WTC11 (cell line): ENCODE results near the gene HHAT. TPM values are rescaled to one million over a fixed set of nuclear protein-coding genes. Genes with fewer than 3 reads are reported as not detected.

Experiments
- ATAC-seq: fragments of 200-7000 bp; cut with Tn5 transposase; 2 replicates; pipeline ENCODE4 v1.10.0; 2021; ENCODE audit warnings: mild to moderate bottlenecking, moderate library complexity
- CTCF ChIA-PET: fragments of 300-600 bp; sonication (Branson Sonifier 250); formaldehyde crosslinking; loops from one replicate; lab custom pipeline; 2021; ENCODE audit warnings: antibody characterized with exemption; lab: Charles Lee
- POLR2A ChIA-PET: fragments of 350-600 bp; sonication (Branson Sonifier 250); formaldehyde crosslinking; loops from one replicate; lab custom pipeline; 2021; ENCODE audit warnings: antibody characterized with exemption; lab: Charles Lee
- DNase-seq: peaks from one replicate; pipeline ENCODE4 v3.0.0; 2021; ENCODE audit warnings: low spot score
- H3K27ac Mint-ChIP-seq: 2 replicates; pipeline ENCODE4 v1.8.0; 2021; ENCODE audit warnings: mixed read lengths
- H3K27me3 Mint-ChIP-seq: 2 replicates; pipeline ENCODE4 v1.8.0; 2021; ENCODE audit warnings: low read depth, mild to moderate bottlenecking, moderate library complexity, mixed read lengths
- H3K36me3 Mint-ChIP-seq: 2 replicates; pipeline ENCODE4 v1.8.0; 2021; ENCODE audit warnings: mixed read lengths
- H3K4me1 Mint-ChIP-seq: 2 replicates; pipeline ENCODE4 v1.8.0; 2022; ENCODE audit warnings: mixed read lengths
- H3K4me3 Mint-ChIP-seq: 2 replicates; pipeline ENCODE4 v1.8.0; 2021; ENCODE audit warnings: mild to moderate bottlenecking, moderate library complexity, mixed read lengths
- H3K9me3 Mint-ChIP-seq: 2 replicates; pipeline ENCODE4 v1.8.0; 2021; ENCODE audit warnings: mixed read lengths
- CREB1 ChIP-seq: sonication (generic); formaldehyde crosslinking; IDR thresholded peaks from 2 replicates; pipeline ENCODE4 v1.8.0; 2023; ENCODE audit warnings: mild to moderate bottlenecking, missing genetic modification reagents
- CREM ChIP-seq: sonication (generic); formaldehyde crosslinking; IDR thresholded peaks from 2 replicates; pipeline ENCODE4 v1.8.1; 2022; ENCODE audit warnings: mild to moderate bottlenecking, missing genetic modification reagents, moderate library complexity
- E2F1 ChIP-seq: sonication (generic); formaldehyde crosslinking; IDR thresholded peaks from 2 replicates; pipeline ENCODE4 v1.8.0; 2022; ENCODE audit warnings: mild to moderate bottlenecking, missing genetic modification reagents
- ELF4 ChIP-seq: sonication (generic); formaldehyde crosslinking; IDR thresholded peaks from 2 replicates; pipeline ENCODE4 v1.8.1; 2022; ENCODE audit warnings: low read depth, mild to moderate bottlenecking, moderate library complexity, missing genetic modification reagents
- EMX1 ChIP-seq: fragments of 250-450 bp; sonication (Bioruptor Pico); IDR thresholded peaks from 2 replicates; pipeline ENCODE4 v1.8.0; 2021; ENCODE audit warnings: mild to moderate bottlenecking
- ETV6 ChIP-seq: sonication (generic); formaldehyde crosslinking; IDR thresholded peaks from 2 replicates; pipeline ENCODE4 v1.8.1; 2022; ENCODE audit warnings: mild to moderate bottlenecking, missing genetic modification reagents
- FOXJ3 ChIP-seq: sonication (generic); formaldehyde crosslinking; IDR thresholded peaks from 2 replicates; pipeline ENCODE4 v1.9.0; 2021; ENCODE audit warnings: missing genetic modification reagents, mild to moderate bottlenecking, borderline replicate concordance
- FOXK1 ChIP-seq: sonication (generic); formaldehyde crosslinking; IDR thresholded peaks from 2 replicates; pipeline ENCODE4 v1.8.0; 2022; ENCODE audit warnings: mild to moderate bottlenecking, moderate library complexity, missing genetic modification reagents
- GTF2I ChIP-seq: fragments of 250-450 bp; sonication (Bioruptor Pico); conservative IDR thresholded peaks from 2 replicates; pipeline ENCODE4 v1.4.0; 2021; ENCODE audit warnings: mild to moderate bottlenecking
- HMGXB4 ChIP-seq: sonication (generic); formaldehyde crosslinking; IDR thresholded peaks from 2 replicates; pipeline ENCODE4 v1.8.1; 2023; ENCODE audit warnings: mild to moderate bottlenecking, moderate library complexity, missing genetic modification reagents
- IRF2 ChIP-seq: sonication (generic); formaldehyde crosslinking; IDR thresholded peaks from 2 replicates; pipeline ENCODE4 v1.8.0; 2022; ENCODE audit warnings: low read depth, missing genetic modification reagents, borderline replicate concordance
- JUN ChIP-seq: sonication (generic); formaldehyde crosslinking; IDR thresholded peaks from 2 replicates; pipeline ENCODE4 v1.8.0; 2023; ENCODE audit warnings: mild to moderate bottlenecking, missing genetic modification reagents
- MYBL2 ChIP-seq: sonication (generic); formaldehyde crosslinking; IDR thresholded peaks from 2 replicates; pipeline ENCODE4 v1.8.1; 2023; ENCODE audit warnings: mild to moderate bottlenecking, moderate library complexity, missing genetic modification reagents
- NR1H2 ChIP-seq: sonication (generic); formaldehyde crosslinking; IDR thresholded peaks from 2 replicates; pipeline ENCODE4 v1.9.0; 2021; ENCODE audit warnings: mild to moderate bottlenecking, moderate library complexity, missing genetic modification reagents
- NR3C1 ChIP-seq: sonication (generic); formaldehyde crosslinking; conservative IDR thresholded peaks from 2 replicates; pipeline ENCODE4 v1.8.1; 2023; ENCODE audit warnings: low read depth, mild to moderate bottlenecking, missing genetic modification reagents
- RORB ChIP-seq: fragments of 250-450 bp; sonication (Bioruptor Pico); IDR thresholded peaks from 2 replicates; pipeline ENCODE4 v1.9.0; 2021; ENCODE audit warnings: mild to moderate bottlenecking
- SMAD3 ChIP-seq: sonication (generic); formaldehyde crosslinking; IDR thresholded peaks from 2 replicates; pipeline ENCODE4 v1.8.0; 2022; ENCODE audit warnings: missing genetic modification reagents, mild to moderate bottlenecking, borderline replicate concordance
- SMAD4 ChIP-seq: sonication (generic); formaldehyde crosslinking; IDR thresholded peaks from 2 replicates; pipeline ENCODE4 v1.8.0; 2022; ENCODE audit warnings: mild to moderate bottlenecking, missing genetic modification reagents
- TP53 ChIP-seq: sonication (generic); formaldehyde crosslinking; IDR thresholded peaks from 2 replicates; pipeline ENCODE4 v1.8.1; 2023; ENCODE audit warnings: mild to moderate bottlenecking, missing genetic modification reagents
- USF1 ChIP-seq: sonication (generic); formaldehyde crosslinking; IDR thresholded peaks from 2 replicates; pipeline ENCODE4 v1.8.0; 2022; ENCODE audit warnings: mild to moderate bottlenecking, missing genetic modification reagents
- ZNF317 ChIP-seq: sonication (generic); formaldehyde crosslinking; IDR thresholded peaks from 2 replicates; pipeline ENCODE4 v1.8.1; 2023; ENCODE audit warnings: low read depth, mild to moderate bottlenecking, moderate library complexity, missing genetic modification reagents, borderline replicate concordance
- ZNF396 ChIP-seq: fragments of 250-450 bp; sonication (Bioruptor Pico); IDR thresholded peaks from 2 replicates; pipeline ENCODE4 v1.8.0; 2021; ENCODE audit warnings: mild to moderate bottlenecking, moderate library complexity, borderline replicate concordance
- total RNA-seq: library from RNA; stranded (reverse); gene quantifications from 3 replicates; pipeline ENCODE4 v1.2.3, GENCODE V29; 2021
- TF ChIP-seq, protein P1 (sequence below): sonication (generic); formaldehyde crosslinking; IDR thresholded peaks from 2 replicates; pipeline ENCODE4 v1.8.1; 2022; ENCODE audit warnings: missing genetic modification reagents, borderline replicate concordance
- TF ChIP-seq, protein P2 (sequence below): sonication (generic); formaldehyde crosslinking; IDR thresholded peaks from 2 replicates; pipeline ENCODE4 v1.8.1; 2023; ENCODE audit warnings: mild to moderate bottlenecking, missing genetic modification reagents

The HHAT gene
- total RNA-seq, 1 experiment from 2014 or later: 0.39 TPM

GRCh38 chr1:210596641-210597040 lies 267.9 kb downstream of the HHAT start:
- peaks cover 5% of the 10 kb centered on the region for H3K9me3 Mint-ChIP-seq
- DNase-seq (no peak), ATAC-seq (no peak)
- H3K27ac Mint-ChIP-seq: no peak overlapping the region
- POLR2A ChIA-PET: no interaction called here
- TF ChIP-seq, protein P1, sequence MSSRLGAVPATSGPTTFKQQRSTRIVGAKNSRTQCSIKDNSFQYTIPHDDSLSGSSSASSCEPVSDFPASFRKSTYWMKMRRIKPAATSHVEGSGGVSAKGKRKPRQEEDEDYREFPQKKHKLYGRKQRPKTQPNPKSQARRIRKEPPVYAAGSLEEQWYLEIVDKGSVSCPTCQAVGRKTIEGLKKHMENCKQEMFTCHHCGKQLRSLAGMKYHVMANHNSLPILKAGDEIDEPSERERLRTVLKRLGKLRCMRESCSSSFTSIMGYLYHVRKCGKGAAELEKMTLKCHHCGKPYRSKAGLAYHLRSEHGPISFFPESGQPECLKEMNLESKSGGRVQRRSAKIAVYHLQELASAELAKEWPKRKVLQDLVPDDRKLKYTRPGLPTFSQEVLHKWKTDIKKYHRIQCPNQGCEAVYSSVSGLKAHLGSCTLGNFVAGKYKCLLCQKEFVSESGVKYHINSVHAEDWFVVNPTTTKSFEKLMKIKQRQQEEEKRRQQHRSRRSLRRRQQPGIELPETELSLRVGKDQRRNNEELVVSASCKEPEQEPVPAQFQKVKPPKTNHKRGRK (CRISPR knock-in tag): no peak
- TF ChIP-seq, protein P2, sequence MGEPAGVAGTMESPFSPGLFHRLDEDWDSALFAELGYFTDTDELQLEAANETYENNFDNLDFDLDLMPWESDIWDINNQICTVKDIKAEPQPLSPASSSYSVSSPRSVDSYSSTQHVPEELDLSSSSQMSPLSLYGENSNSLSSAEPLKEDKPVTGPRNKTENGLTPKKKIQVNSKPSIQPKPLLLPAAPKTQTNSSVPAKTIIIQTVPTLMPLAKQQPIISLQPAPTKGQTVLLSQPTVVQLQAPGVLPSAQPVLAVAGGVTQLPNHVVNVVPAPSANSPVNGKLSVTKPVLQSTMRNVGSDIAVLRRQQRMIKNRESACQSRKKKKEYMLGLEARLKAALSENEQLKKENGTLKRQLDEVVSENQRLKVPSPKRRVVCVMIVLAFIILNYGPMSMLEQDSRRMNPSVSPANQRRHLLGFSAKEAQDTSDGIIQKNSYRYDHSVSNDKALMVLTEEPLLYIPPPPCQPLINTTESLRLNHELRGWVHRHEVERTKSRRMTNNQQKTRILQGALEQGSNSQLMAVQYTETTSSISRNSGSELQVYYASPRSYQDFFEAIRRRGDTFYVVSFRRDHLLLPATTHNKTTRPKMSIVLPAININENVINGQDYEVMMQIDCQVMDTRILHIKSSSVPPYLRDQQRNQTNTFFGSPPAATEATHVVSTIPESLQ (CRISPR knock-in tag): no peak
- no peak for TF ChIP-seq GTF2I (CRISPR knock-in tag)
- no peak for TF ChIP-seq MYBL2
- CTCF ChIA-PET: no interaction called here
- no peak overlapping the region for H3K4me3 Mint-ChIP-seq
- no peaks in the 10 kb centered on the region for H3K4me1 Mint-ChIP-seq
- H3K27me3 Mint-ChIP-seq: no peaks in the 10 kb centered on the region; the same call in 1 of the 2 replicates
- no peaks in the 10 kb centered on the region for H3K36me3 Mint-ChIP-seq

DNA sequence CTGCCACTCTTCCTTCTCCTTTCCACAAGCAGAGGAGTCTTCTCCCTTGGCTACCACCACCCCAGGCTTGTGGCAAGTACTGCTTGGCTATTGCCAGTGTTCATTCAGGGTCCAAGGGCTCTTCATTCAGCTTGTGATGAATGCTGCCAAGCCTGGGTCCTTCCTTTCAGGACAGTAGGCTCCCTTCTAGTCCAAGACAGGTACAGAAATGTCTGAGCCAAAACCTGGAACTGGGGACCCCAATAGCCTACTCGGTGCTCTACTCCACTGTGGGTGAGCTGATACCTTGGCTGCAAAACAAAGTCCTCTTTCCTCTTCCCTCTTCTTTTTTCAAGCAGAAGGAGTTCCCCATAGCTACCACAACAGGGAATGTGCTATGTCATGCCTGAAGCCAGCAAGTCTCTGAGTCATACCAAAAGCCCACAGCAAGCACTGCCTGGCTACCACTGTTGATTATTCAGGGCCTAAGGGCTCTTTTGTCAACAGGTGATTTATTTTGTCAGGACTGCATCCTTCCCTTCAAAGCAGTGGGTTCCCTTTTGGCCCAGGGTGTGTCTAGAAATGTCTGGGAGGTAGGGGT lies 268.9 kb downstream of the HHAT start:
- Mint-ChIP-seq H3K9me3 (peaks cover 4% of the 10 kb centered on the region; the same call in 1 of the 2 replicates), H3K27ac (no peak overlapping the region), H3K36me3 (no peaks in the 10 kb centered on the region), H3K4me3 (no peak overlapping the region), H3K27me3 (no peaks in the 10 kb centered on the region; the same call in 1 of the 2 replicates), H3K4me1 (peaks cover 8% of the 10 kb centered on the region)
- ChIA-PET POLR2A (interaction anchor here (0.6 kb wide), 1 partner anchor 294 kb away, joined by 3 read pairs; no protein-coding TSS in a partner anchor), CTCF (interaction anchor here (1.0 kb wide), 1 partner anchor 536 kb away, joined by 4 read pairs; the partner anchor contains the start of gene KCNH1)
- DNase-seq (no peak), ATAC-seq (peak; percentile 62)
- TF ChIP-seq ELF4 (CRISPR knock-in tag): no peak
- TF ChIP-seq JUN: no peak
- TF ChIP-seq FOXJ3 (CRISPR knock-in tag): no peak
- no peak for TF ChIP-seq CREM (CRISPR knock-in tag)
- no peak for TF ChIP-seq EMX1 (CRISPR knock-in tag)
- no peak for TF ChIP-seq NR1H2 (CRISPR knock-in tag)
- no peak for TF ChIP-seq NR3C1 (CRISPR knock-in tag)
- TF ChIP-seq CREB1 (CRISPR knock-in tag): no peak
- no peak for TF ChIP-seq ZNF317 (CRISPR knock-in tag)
- TF ChIP-seq IRF2: no peak
- TF ChIP-seq ETV6 (CRISPR knock-in tag): no peak
- TF ChIP-seq FOXK1 (CRISPR knock-in tag): no peak

GRCh38 chr1:210598135-210598652 lies 269.5 kb downstream of the HHAT start:
- H3K4me3 Mint-ChIP-seq: no peak overlapping the region
- no peaks in the 10 kb centered on the region for H3K36me3 Mint-ChIP-seq
- DNase-seq: no peak
- ATAC-seq: no peak
- ChIA-PET POLR2A (no interaction called here), CTCF (interaction anchor here (1.0 kb wide), 1 partner anchor 535 kb away, joined by 4 read pairs; the partner anchor contains the start of gene KCNH1)
- peaks cover 4% of the 10 kb centered on the region; the same call in 1 of the 2 replicates for H3K9me3 Mint-ChIP-seq
- peaks cover 9% of the 10 kb centered on the region for H3K4me1 Mint-ChIP-seq
- H3K27ac Mint-ChIP-seq: no peak overlapping the region
- no peaks in the 10 kb centered on the region; the same call in 1 of the 2 replicates for H3K27me3 Mint-ChIP-seq
- TF ChIP-seq RORB (CRISPR knock-in tag) (no peak), SMAD3 (CRISPR knock-in tag) (no peak), ZNF317 (CRISPR knock-in tag) (no peak), NR1H2 (CRISPR knock-in tag) (no peak), TP53 (CRISPR knock-in tag) (no peak), HMGXB4 (CRISPR knock-in tag) (no peak), ZNF396 (CRISPR knock-in tag) (no peak), USF1 (no peak), SMAD4 (no peak), E2F1 (no peak)
